ENCODE data around the gene EHF.

- no peak for TF ChIP-seq CTCF (conservative IDR thresholded peaks at IDR 0.05)
- no peak for TF ChIP-seq EZH2 (IDR thresholded peaks at IDR 0.05; ENCODE audit: low read depth)
Measured at GRCh38 chr11:34649597-34649996, 28.7 kb downstream of the EHF start.

Data from PC-9 (cell line).